K562 (cell line): ENCODE results near the gene PYGM. TPM values are rescaled to one million over a fixed set of nuclear protein-coding genes. Genes with fewer than 3 reads are reported as not detected.

Experiments used
- CBX1 ChIP-seq: sonication (generic); IDR thresholded peaks from 2 replicates; pipeline ENCODE4 v1.6.1; 2016; ENCODE audit warnings: antibody characterized with exemption, low read depth, mild to moderate bottlenecking
- CREB1 ChIP-seq, 2 experiments: sonication (generic) in 1 of 2; formaldehyde crosslinking in 1 of 2; IDR thresholded peaks; 2 replicates each; pipeline versions ENCODE4 v1.6.1 to v1.8.0; 2012 to 2022; ENCODE audit warnings: inconsistent platforms in 1 of 2, mild to moderate bottlenecking in 1 of 2, missing genetic modification reagents in 1 of 2, moderate library complexity in 1 of 2
- DACH1 ChIP-seq: fragments of 450-650 bp; IDR thresholded peaks from 2 replicates; pipeline ENCODE4 v1.6.1; 2018; ENCODE audit not compliant: partially characterized antibody
- E2F3 ChIP-seq: fragments of 250-450 bp; sonication (Bioruptor Pico); IDR thresholded peaks from 2 replicates; pipeline ENCODE4 v1.4.0; 2020; ENCODE audit warnings: mild to moderate bottlenecking
- FOXJ3 ChIP-seq: sonication (generic); formaldehyde crosslinking; IDR thresholded peaks from 2 replicates; pipeline ENCODE4 v1.4.0; 2020; ENCODE audit warnings: mild to moderate bottlenecking, missing genetic modification reagents
- GABPB2 ChIP-seq: fragments of 250-450 bp; sonication (Bioruptor Pico); conservative IDR thresholded peaks from 2 replicates; pipeline ENCODE4 v1.5.1; 2021; ENCODE audit warnings: mild to moderate bottlenecking
- HDAC2 ChIP-seq: fragments of 450-650 bp; IDR thresholded peaks from 2 replicates; pipeline ENCODE4 v1.6.1; 2016; ENCODE audit warnings: mild to moderate bottlenecking
- HIVEP1 ChIP-seq: fragments of 250-450 bp; sonication (Bioruptor Pico); IDR thresholded peaks from 2 replicates; pipeline ENCODE4 v1.4.0; 2020; ENCODE audit warnings: mild to moderate bottlenecking
- MAFF ChIP-seq: IDR thresholded peaks from 2 replicates; pipeline ENCODE4 v1.6.1; 2012; ENCODE audit warnings: low read length, improper control_type of control experiment
- MXI1 ChIP-seq: IDR thresholded peaks from 2 replicates; pipeline ENCODE4 v1.6.1; 2011; ENCODE audit warnings: low read depth, mild to moderate bottlenecking, improper control_type of control experiment, low read length
- NFATC3 ChIP-seq: fragments of 450-650 bp; IDR thresholded peaks from 2 replicates; pipeline ENCODE4 v1.6.1; 2017; ENCODE audit warnings: mild to moderate bottlenecking
- PML ChIP-seq: IDR thresholded peaks from 2 replicates; pipeline ENCODE4 v1.6.1; 2012; ENCODE audit warnings: low read length, inconsistent platforms
- RAD21 ChIP-seq, 2 experiments: fragments of 250-450 bp in 1 of 2; fragments of 450-650 bp in 1 of 2; sonication (Bioruptor Pico) in 1 of 2; formaldehyde crosslinking in 1 of 2; IDR thresholded peaks in 1 of 2; conservative IDR thresholded peaks in 1 of 2; 2 replicates each; pipeline versions ENCODE4 v1.4.0 to v1.8.0; 2020 to 2022; ENCODE audit warnings: mild to moderate bottlenecking in 2 of 2, moderate library complexity in 1 of 2
- SOX6 ChIP-seq: fragments of 450-650 bp; IDR thresholded peaks from 2 replicates; pipeline ENCODE4 v1.6.1; 2014; ENCODE audit warnings: mild to moderate bottlenecking
- TFAM ChIP-seq: fragments of 250-450 bp; sonication (Bioruptor Pico); conservative IDR thresholded peaks from 2 replicates; pipeline ENCODE4 v1.5.0; 2021; ENCODE audit warnings: mild to moderate bottlenecking, moderate library complexity
- ZFX ChIP-seq: sonication (generic); formaldehyde crosslinking; IDR thresholded peaks from 2 replicates; pipeline ENCODE4 v1.8.0; 2022; ENCODE audit warnings: mild to moderate bottlenecking, missing genetic modification reagents, moderate library complexity
- ZKSCAN8 ChIP-seq: fragments of 200-800 bp; sonication (Bioruptor generic); IDR thresholded peaks from 2 replicates; pipeline ENCODE4 v1.6.1; 2016; ENCODE audit warnings: missing genetic modification characterization, missing compliant biosample characterization
- ZNF143 ChIP-seq: sonication (generic); formaldehyde crosslinking; IDR thresholded peaks from 2 replicates; pipeline ENCODE4 v1.9.0; 2022; ENCODE audit warnings: mild to moderate bottlenecking, missing genetic modification reagents
- ZNF197 ChIP-seq: fragments of 200-800 bp; sonication (Bioruptor generic); IDR thresholded peaks from 2 replicates; pipeline ENCODE4 v1.6.1; 2016; ENCODE audit warnings: low read depth, missing genetic modification characterization, missing compliant biosample characterization
- ZNF766 ChIP-seq: fragments of 200-800 bp; sonication (Bioruptor generic); conservative IDR thresholded peaks from 2 replicates; pipeline ENCODE4 v1.6.1; 2016; ENCODE audit warnings: missing genetic modification characterization, missing compliant biosample characterization
- polyA plus RNA-seq, 8 experiments: library from polyadenylated mRNA; depleted of rRNA in 4 of 8; stranded (reverse) in 5 of 8; unstranded in 3 of 8; fragments of >200 nt; fragmentation: Nextera tagmentation in 2 of 8; fragmentation: Illumina TruSeq in 1 of 8; extraction: Ambion mirVana in 2 of 8; extraction: Trizol in 1 of 8; gene quantifications; 2 replicates each; pipeline versions ENCODE4 v1.2.1 to v1.2.3, GENCODE V29; 2011 to 2014; ENCODE audit warnings: inconsistent platforms in 1 of 8, missing spikeins in 1 of 8
- total RNA-seq, 7 experiments: library from RNA; depleted of rRNA in 6 of 7; stranded (reverse); fragments of >200 nt in 6 of 7; fragmentation: Illumina TruSeq in 2 of 7; extraction: Trizol in 2 of 7; gene quantifications; 2 replicates each; pipeline versions ENCODE4 v1.2.1 to v1.2.3, GENCODE V29; 2011 to 2021; ENCODE audit warnings: low replicate concordance in 1 of 7
- TF ChIP-seq, protein P1 (sequence below): sonication (generic); formaldehyde crosslinking; IDR thresholded peaks from 2 replicates; pipeline ENCODE4 v1.9.0; 2022; ENCODE audit warnings: mild to moderate bottlenecking, missing genetic modification reagents
- TF ChIP-seq, protein P2 (sequence below): fragments of 450-650 bp; formaldehyde crosslinking; IDR thresholded peaks from 2 replicates; pipeline ENCODE4 v1.4.0; 2020; ENCODE audit warnings: mild to moderate bottlenecking, moderate library complexity
- TF ChIP-seq, protein P3 (sequence below): sonication (generic); formaldehyde crosslinking; IDR thresholded peaks from 2 replicates; pipeline ENCODE4 v1.8.1; 2023; ENCODE audit warnings: mild to moderate bottlenecking, missing genetic modification reagents, moderate library complexity
- TF ChIP-seq, protein P4 (sequence below): sonication (generic); formaldehyde crosslinking; IDR thresholded peaks from 2 replicates; pipeline ENCODE4 v1.8.0; 2022; ENCODE audit warnings: missing genetic modification reagents, mild to moderate bottlenecking, borderline replicate concordance

Gene PYGM
- total and polyA plus RNA-seq, 9 of the 15 experiments (the other 6 are each of a cell fraction or from before 2014, with no cell fraction given): 0.07 to 1.5 (median 0.68) TPM

DNA sequence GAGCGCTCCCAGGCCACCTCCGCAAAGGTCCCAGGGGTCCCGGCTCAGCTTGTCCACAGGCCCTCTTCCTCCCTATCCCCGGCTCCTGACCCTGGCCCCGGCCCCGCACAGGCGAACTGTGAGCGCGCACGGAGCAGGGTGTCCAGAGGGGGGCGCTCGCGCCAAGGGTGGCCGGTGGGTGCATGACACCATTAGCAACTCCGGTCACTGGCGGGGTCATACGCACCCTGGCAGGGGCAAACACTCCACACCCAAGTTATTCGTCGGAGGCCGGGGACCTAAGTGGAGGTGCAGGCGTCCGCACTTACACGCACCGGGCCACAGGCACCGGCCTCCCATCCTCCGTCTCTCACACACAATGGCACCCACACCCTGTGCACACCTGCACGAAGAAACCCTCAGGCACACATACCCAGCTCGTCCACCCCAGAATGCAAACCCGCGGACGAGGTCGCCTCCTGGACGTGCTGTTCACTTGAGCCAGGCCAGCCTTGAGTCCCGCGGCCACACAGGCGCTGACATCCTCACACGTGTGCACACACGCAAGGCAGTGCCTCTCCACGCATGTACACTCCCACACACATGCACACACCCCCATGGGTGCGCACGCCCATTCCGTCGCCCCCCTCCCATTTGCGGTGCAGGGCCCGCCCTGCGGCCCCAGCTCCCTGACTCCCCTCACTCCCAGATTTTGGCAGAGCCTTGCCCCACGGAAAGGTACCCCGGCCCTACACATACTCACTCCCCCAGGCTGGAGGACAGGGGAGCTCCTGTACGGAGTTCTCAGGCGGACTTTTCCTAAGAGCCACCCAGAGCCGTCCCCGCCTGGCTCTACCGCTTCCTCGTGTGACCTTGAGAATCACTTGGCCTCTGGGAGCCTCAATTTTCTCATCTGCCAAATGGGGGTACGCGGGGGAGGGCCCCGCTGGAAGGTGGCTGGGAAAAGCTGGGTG, 15.9 kb downstream of the PYGM start, which contains the start of gene RASGRP2 (continued):
- TF ChIP-seq, protein P1, sequence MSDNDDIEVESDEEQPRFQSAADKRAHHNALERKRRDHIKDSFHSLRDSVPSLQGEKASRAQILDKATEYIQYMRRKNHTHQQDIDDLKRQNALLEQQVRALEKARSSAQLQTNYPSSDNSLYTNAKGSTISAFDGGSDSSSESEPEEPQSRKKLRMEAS: peak; percentile 91
- TF ChIP-seq MAFF: no peak
- no peak for TF ChIP-seq ZNF143 (CRISPR knock-in tag)
- no peak for TF ChIP-seq E2F3
- peak; percentile 61 to 78 for TF ChIP-seq RAD21 (CRISPR knock-in tag; conservative IDR thresholded peaks at IDR 0.05 in 1 of 2, IDR thresholded peaks at IDR 0.05 in 1 of 2)
- TF ChIP-seq, protein P2, sequence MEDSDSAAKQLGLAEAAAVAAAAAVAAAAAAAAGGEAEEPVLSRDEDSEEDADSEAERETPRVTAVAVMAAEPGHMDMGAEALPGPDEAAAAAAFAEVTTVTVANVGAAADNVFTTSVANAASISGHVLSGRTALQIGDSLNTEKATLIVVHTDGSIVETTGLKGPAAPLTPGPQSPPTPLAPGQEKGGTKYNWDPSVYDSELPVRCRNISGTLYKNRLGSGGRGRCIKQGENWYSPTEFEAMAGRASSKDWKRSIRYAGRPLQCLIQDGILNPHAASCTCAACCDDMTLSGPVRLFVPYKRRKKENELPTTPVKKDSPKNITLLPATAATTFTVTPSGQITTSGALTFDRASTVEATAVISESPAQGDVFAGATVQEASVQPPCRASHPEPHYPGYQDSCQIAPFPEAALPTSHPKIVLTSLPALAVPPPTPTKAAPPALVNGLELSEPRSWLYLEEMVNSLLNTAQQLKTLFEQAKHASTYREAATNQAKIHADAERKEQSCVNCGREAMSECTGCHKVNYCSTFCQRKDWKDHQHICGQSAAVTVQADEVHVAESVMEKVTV (CRISPR knock-in tag): peak; percentile 22; the same call in 1 of the 2 replicates
- TF ChIP-seq MXI1: 0 out of 2 replicates have a peak, but pooled peaks have one; percentile 46
- TF ChIP-seq ZNF197 (CRISPR knock-in tag): no peak
- TF ChIP-seq, protein P3, sequence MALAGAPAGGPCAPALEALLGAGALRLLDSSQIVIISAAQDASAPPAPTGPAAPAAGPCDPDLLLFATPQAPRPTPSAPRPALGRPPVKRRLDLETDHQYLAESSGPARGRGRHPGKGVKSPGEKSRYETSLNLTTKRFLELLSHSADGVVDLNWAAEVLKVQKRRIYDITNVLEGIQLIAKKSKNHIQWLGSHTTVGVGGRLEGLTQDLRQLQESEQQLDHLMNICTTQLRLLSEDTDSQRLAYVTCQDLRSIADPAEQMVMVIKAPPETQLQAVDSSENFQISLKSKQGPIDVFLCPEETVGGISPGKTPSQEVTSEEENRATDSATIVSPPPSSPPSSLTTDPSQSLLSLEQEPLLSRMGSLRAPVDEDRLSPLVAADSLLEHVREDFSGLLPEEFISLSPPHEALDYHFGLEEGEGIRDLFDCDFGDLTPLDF (CRISPR knock-in tag): no peak
- peak; percentile 65 for TF ChIP-seq ZFX
- TF ChIP-seq HIVEP1 (CRISPR knock-in tag): no peak
- TF ChIP-seq, protein P4, sequence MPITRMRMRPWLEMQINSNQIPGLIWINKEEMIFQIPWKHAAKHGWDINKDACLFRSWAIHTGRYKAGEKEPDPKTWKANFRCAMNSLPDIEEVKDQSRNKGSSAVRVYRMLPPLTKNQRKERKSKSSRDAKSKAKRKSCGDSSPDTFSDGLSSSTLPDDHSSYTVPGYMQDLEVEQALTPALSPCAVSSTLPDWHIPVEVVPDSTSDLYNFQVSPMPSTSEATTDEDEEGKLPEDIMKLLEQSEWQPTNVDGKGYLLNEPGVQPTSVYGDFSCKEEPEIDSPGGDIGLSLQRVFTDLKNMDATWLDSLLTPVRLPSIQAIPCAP (CRISPR knock-in tag): no peak
- TF ChIP-seq DACH1: no peak
- no peak for TF ChIP-seq FOXJ3 (CRISPR knock-in tag)
- no peak; the same call in 1 of the 2 replicates for TF ChIP-seq CREB1 (IDR thresholded peaks at IDR 0.05)
- TF ChIP-seq CREB1 (CRISPR knock-in tag; IDR thresholded peaks at IDR 0.05): peak; percentile 66
- no peak for TF ChIP-seq PML
- TF ChIP-seq NFATC3: no peak
- no peak for TF ChIP-seq GABPB2 (CRISPR knock-in tag)
- TF ChIP-seq ZNF766: 0 out of 2 replicates have a peak, but pooled peaks have one; percentile 52
- TF ChIP-seq CBX1: peak; percentile 95
- no peak for TF ChIP-seq TFAM (CRISPR knock-in tag)
- no peak for TF ChIP-seq ZKSCAN8 (CRISPR knock-in tag)
- TF ChIP-seq SOX6: 0 out of 2 replicates have a peak, but pooled peaks have one; percentile 24
- peak; percentile 84 for TF ChIP-seq HDAC2
